Measurements from ENCODE around the gene SLC9A1. TPM values are rescaled to one million over a fixed set of nuclear protein-coding genes. Genes with fewer than 3 reads are reported as not detected.

The SLC9A1 gene
- polyA plus RNA-seq, 1 donor (not counting 4 experiments of a cell fraction or from before 2014, with no cell fraction given) = 12.4 TPM

DNA sequence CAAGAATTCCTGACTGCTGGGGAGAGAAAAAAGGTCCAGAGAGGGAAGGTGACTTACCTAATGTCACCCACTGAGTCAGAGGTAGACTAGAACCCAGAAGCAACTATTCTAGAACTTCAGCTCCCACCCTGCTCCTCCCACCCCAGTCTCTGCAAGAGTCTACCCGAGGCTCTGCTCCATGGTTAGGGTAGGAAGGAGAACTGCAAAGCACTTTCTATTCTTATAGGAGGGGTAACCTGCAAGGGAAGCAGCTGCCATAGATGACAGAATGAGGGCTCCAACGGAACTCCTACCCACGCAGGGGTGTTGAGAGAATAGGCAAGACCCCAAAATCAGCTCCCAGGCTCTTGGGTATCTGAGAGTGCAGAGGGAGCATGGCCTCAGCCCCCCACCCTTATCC, 4.3 kb downstream of the SLC9A1 start:
- Histone ChIP-seq H3K9ac (ENCODE audit: control insufficient read depth, extremely low read depth, insufficient read depth, low read length) (no peak overlapping the region), H3K4me1 (ENCODE audit: control insufficient read depth, extremely low read depth, insufficient read depth, low read length) (peaks cover 44% of the 10 kb centered on the region), H3K4me3 (ENCODE audit: control insufficient read depth in 2 of 3, extremely low read depth in 1 of 3, insufficient read depth in 2 of 3, low read depth in 1 of 3, low read length in 3 of 3) (no peak overlapping the region), H3K36me3 (ENCODE audit: control insufficient read depth in 2 of 2, extremely low read depth in 1 of 2, insufficient read depth in 2 of 2, low read length in 2 of 2) (peaks cover 8 to 21% of the 10 kb centered on the region in 2 experiments), H3K9me3 (ENCODE audit: control insufficient read depth, low read depth, low read length) (no peaks in the 10 kb centered on the region), H4K20me1 (ENCODE audit: control insufficient read depth, extremely low read depth, insufficient read depth, low read length) (peaks cover 16% of the 10 kb centered on the region), H3K9me1 (ENCODE audit: control insufficient read depth, extremely low read depth, insufficient read depth, low read length) (peaks cover 11% of the 10 kb centered on the region), H3K79me2 (ENCODE audit: control insufficient read depth, insufficient read depth, low read length) (peaks cover 82% of the 10 kb centered on the region), H3K27ac (ENCODE audit: control insufficient read depth, insufficient read depth, low read length) (no peak overlapping the region), H3K27me3 (ENCODE audit: control insufficient read depth, extremely low read depth, insufficient read depth, low read length) (no peaks in the 10 kb centered on the region), H3K4me2 (ENCODE audit: control insufficient read depth, extremely low read depth, insufficient read depth, low read depth, low read length) (no peak overlapping the region), H2AFZ (ENCODE audit: control insufficient read depth, low read length) (no peak overlapping the region)
- dilution Hi-C loops (cut with MboI; ENCODE audit: extremely low pct_ligation_motif_present, low sequenced_read_pairs) = no loop called here
- DNase-seq (ENCODE audit: low read depth, low spot score) (no peak), FAIRE-seq (no peak)
- TF ChIP-seq CTCF (optimal IDR thresholded peaks at IDR 0.05 in 1 of 3, IDR thresholded peaks at IDR 0.05 in 1 of 3, conservative IDR thresholded peaks at IDR 0.05 in 1 of 3; ENCODE audit: extremely low read depth in 1 of 3, insufficient read depth in 2 of 3, low read length in 3 of 3) = no peak
- TF ChIP-seq EZH2 (IDR thresholded peaks at IDR 0.05; ENCODE audit: low read length) = no peak

- FAIRE-seq (no peak), DNase-seq (ENCODE audit: low read depth, low spot score) (no peak)
- Histone ChIP-seq H3K27ac (ENCODE audit: control insufficient read depth, insufficient read depth, low read length) (no peak overlapping the region), H3K4me1 (ENCODE audit: control insufficient read depth, extremely low read depth, insufficient read depth, low read length) (peaks cover 44% of the 10 kb centered on the region), H4K20me1 (ENCODE audit: control insufficient read depth, extremely low read depth, insufficient read depth, low read length) (peaks cover 16% of the 10 kb centered on the region), H2AFZ (ENCODE audit: control insufficient read depth, low read length) (no peak overlapping the region), H3K9ac (ENCODE audit: control insufficient read depth, extremely low read depth, insufficient read depth, low read length) (no peak overlapping the region), H3K4me2 (ENCODE audit: control insufficient read depth, extremely low read depth, insufficient read depth, low read depth, low read length) (no peak overlapping the region), H3K36me3 (ENCODE audit: control insufficient read depth in 2 of 2, extremely low read depth in 1 of 2, insufficient read depth in 2 of 2, low read length in 2 of 2) (peaks cover 8 to 26% of the 10 kb centered on the region in 2 experiments), H3K27me3 (ENCODE audit: control insufficient read depth, extremely low read depth, insufficient read depth, low read length) (no peaks in the 10 kb centered on the region), H3K4me3 (ENCODE audit: control insufficient read depth in 2 of 3, extremely low read depth in 1 of 3, insufficient read depth in 2 of 3, low read depth in 1 of 3, low read length in 3 of 3) (no peak overlapping the region), H3K79me2 (ENCODE audit: control insufficient read depth, insufficient read depth, low read length) (peaks cover 86% of the 10 kb centered on the region), H3K9me1 (ENCODE audit: control insufficient read depth, extremely low read depth, insufficient read depth, low read length) (peaks cover 11% of the 10 kb centered on the region), H3K9me3 (ENCODE audit: control insufficient read depth, low read depth, low read length) (no peaks in the 10 kb centered on the region)
- dilution Hi-C loops (cut with MboI; ENCODE audit: extremely low pct_ligation_motif_present, low sequenced_read_pairs) = no loop called here
- TF ChIP-seq CTCF (optimal IDR thresholded peaks at IDR 0.05 in 1 of 3, IDR thresholded peaks at IDR 0.05 in 1 of 3, conservative IDR thresholded peaks at IDR 0.05 in 1 of 3; ENCODE audit: extremely low read depth in 1 of 3, insufficient read depth in 2 of 3, low read length in 3 of 3) (no peak), EZH2 (IDR thresholded peaks at IDR 0.05; ENCODE audit: low read length) (no peak)
These were observed 4.7 kb downstream of the SLC9A1 start for GRCh38 chr1:27150183-27150582.

Data from keratinocyte (primary cell).